WTC11 (cell line): Measurements from ENCODE around the gene PDE11A. TPM values are rescaled to one million over a fixed set of nuclear protein-coding genes. Genes with fewer than 3 reads are reported as not detected.
A peak's percentile ranks its signal among the peaks of the same experiment; 100 is the strongest.

Experiments
- ATAC-seq: fragments of 200-7000 bp; cut with Tn5 transposase; 2 replicates; pipeline ENCODE4 v1.10.0; 2021; ENCODE audit warnings: mild to moderate bottlenecking, moderate library complexity
- CTCF ChIA-PET: fragments of 300-600 bp; sonication (Branson Sonifier 250); formaldehyde crosslinking; loops from one replicate; lab custom pipeline; 2021; ENCODE audit warnings: antibody characterized with exemption; lab: Charles Lee
- POLR2A ChIA-PET: fragments of 350-600 bp; sonication (Branson Sonifier 250); formaldehyde crosslinking; loops from one replicate; lab custom pipeline; 2021; ENCODE audit warnings: antibody characterized with exemption; lab: Charles Lee
- DNase-seq: peaks from one replicate; pipeline ENCODE4 v3.0.0; 2021; ENCODE audit warnings: low spot score
- H3K27ac Mint-ChIP-seq: 2 replicates; pipeline ENCODE4 v1.8.0; 2021; ENCODE audit warnings: mixed read lengths
- H3K27me3 Mint-ChIP-seq: 2 replicates; pipeline ENCODE4 v1.8.0; 2021; ENCODE audit warnings: low read depth, mild to moderate bottlenecking, moderate library complexity, mixed read lengths
- H3K36me3 Mint-ChIP-seq: 2 replicates; pipeline ENCODE4 v1.8.0; 2021; ENCODE audit warnings: mixed read lengths
- H3K4me1 Mint-ChIP-seq: 2 replicates; pipeline ENCODE4 v1.8.0; 2022; ENCODE audit warnings: mixed read lengths
- H3K4me3 Mint-ChIP-seq: 2 replicates; pipeline ENCODE4 v1.8.0; 2021; ENCODE audit warnings: mild to moderate bottlenecking, moderate library complexity, mixed read lengths
- H3K9me3 Mint-ChIP-seq: 2 replicates; pipeline ENCODE4 v1.8.0; 2021; ENCODE audit warnings: mixed read lengths
- EMX1 ChIP-seq: fragments of 250-450 bp; sonication (Bioruptor Pico); IDR thresholded peaks from 2 replicates; pipeline ENCODE4 v1.8.0; 2021; ENCODE audit warnings: mild to moderate bottlenecking
- FOXP1 ChIP-seq: sonication (generic); formaldehyde crosslinking; IDR thresholded peaks from 2 replicates; pipeline ENCODE4 v1.8.0; 2022; ENCODE audit warnings: missing genetic modification reagents, mild to moderate bottlenecking, moderate library complexity, borderline replicate concordance
- GTF2I ChIP-seq: fragments of 250-450 bp; sonication (Bioruptor Pico); conservative IDR thresholded peaks from 2 replicates; pipeline ENCODE4 v1.4.0; 2021; ENCODE audit warnings: mild to moderate bottlenecking
- HMGA2 ChIP-seq: fragments of 250-450 bp; sonication (Bioruptor Pico); IDR thresholded peaks from 2 replicates; pipeline ENCODE4 v1.4.0; 2021; ENCODE audit warnings: mild to moderate bottlenecking, moderate library complexity
- JAZF1 ChIP-seq: fragments of 250-450 bp; sonication (Bioruptor Pico); IDR thresholded peaks from 2 replicates; pipeline ENCODE4 v1.9.0; 2021; ENCODE audit warnings: moderate library complexity, mild to moderate bottlenecking, inconsistent platforms
- KAT7 ChIP-seq: sonication (generic); formaldehyde crosslinking; IDR thresholded peaks from 2 replicates; pipeline ENCODE4 v1.8.1; 2023; ENCODE audit warnings: missing genetic modification reagents, mild to moderate bottlenecking, borderline replicate concordance
- MYBL2 ChIP-seq: sonication (generic); formaldehyde crosslinking; IDR thresholded peaks from 2 replicates; pipeline ENCODE4 v1.8.1; 2023; ENCODE audit warnings: mild to moderate bottlenecking, moderate library complexity, missing genetic modification reagents
- RORB ChIP-seq: fragments of 250-450 bp; sonication (Bioruptor Pico); IDR thresholded peaks from 2 replicates; pipeline ENCODE4 v1.9.0; 2021; ENCODE audit warnings: mild to moderate bottlenecking
- SOX15 ChIP-seq: fragments of 250-450 bp; sonication (Bioruptor Pico); IDR thresholded peaks from 2 replicates; pipeline ENCODE4 v1.9.0; 2021; ENCODE audit warnings: mild to moderate bottlenecking
- ZNF263 ChIP-seq: sonication (generic); formaldehyde crosslinking; IDR thresholded peaks from 2 replicates; pipeline ENCODE4 v1.8.1; 2022; ENCODE audit warnings: low read depth, mild to moderate bottlenecking, moderate library complexity, missing genetic modification reagents
- ZNF396 ChIP-seq: fragments of 250-450 bp; sonication (Bioruptor Pico); IDR thresholded peaks from 2 replicates; pipeline ENCODE4 v1.8.0; 2021; ENCODE audit warnings: mild to moderate bottlenecking, moderate library complexity, borderline replicate concordance
- ZNF671 ChIP-seq: fragments of 250-450 bp; sonication (Bioruptor Pico); IDR thresholded peaks from 2 replicates; pipeline ENCODE4 v1.8.0; 2021; ENCODE audit warnings: mild to moderate bottlenecking
- total RNA-seq: library from RNA; stranded (reverse); gene quantifications from 3 replicates; pipeline ENCODE4 v1.2.3, GENCODE V29; 2021
- TF ChIP-seq, protein P1 (sequence below): sonication (generic); formaldehyde crosslinking; IDR thresholded peaks from 2 replicates; pipeline ENCODE4 v1.8.1; 2022; ENCODE audit warnings: low read depth, missing genetic modification reagents, borderline replicate concordance
- TF ChIP-seq, protein P2 (sequence below): fragments of 250-450 bp; sonication (Bioruptor Pico); IDR thresholded peaks from 2 replicates; pipeline ENCODE4 v1.9.0; 2021; ENCODE audit warnings: mild to moderate bottlenecking
- TF ChIP-seq, protein P3 (sequence below): sonication (generic); formaldehyde crosslinking; IDR thresholded peaks from 2 replicates; pipeline ENCODE4 v1.8.1; 2023; ENCODE audit warnings: mild to moderate bottlenecking, moderate library complexity, missing genetic modification reagents
- TF ChIP-seq, protein P4 (sequence below): fragments of 250-450 bp; sonication (Bioruptor Pico); conservative IDR thresholded peaks from 2 replicates; pipeline ENCODE4 v1.9.0; 2021; ENCODE audit warnings: mild to moderate bottlenecking
- TF ChIP-seq, protein P5 (sequence below): sonication (generic); formaldehyde crosslinking; IDR thresholded peaks from 2 replicates; pipeline ENCODE4 v1.8.0; 2022; ENCODE audit warnings: missing genetic modification reagents
- TF ChIP-seq, protein P6 (sequence below): sonication (generic); formaldehyde crosslinking; IDR thresholded peaks from 2 replicates; pipeline ENCODE4 v1.8.0; 2022; ENCODE audit warnings: mild to moderate bottlenecking, missing genetic modification reagents

PDE11A gene
- total RNA-seq, 1 experiment from 2014 or later, result 0.13 TPM

DNA sequence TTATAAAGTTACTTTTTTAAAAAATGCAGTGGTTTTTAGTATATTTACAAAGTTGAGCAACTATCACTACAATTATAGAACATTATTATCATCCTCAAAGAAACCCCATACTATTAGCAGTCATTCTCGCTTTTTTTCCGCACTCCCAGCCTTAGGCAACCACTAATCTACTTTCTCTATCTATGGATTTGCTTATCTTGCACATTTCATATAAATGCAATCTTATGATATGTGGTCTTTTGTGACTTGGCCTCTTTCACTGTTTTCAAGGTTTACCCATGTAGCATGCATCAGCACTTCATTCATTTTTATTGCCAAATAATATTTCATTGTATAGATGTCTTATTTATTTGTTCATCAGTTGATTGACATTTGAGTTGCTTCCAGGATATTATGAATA, 406.6 kb downstream of the PDE11A start:
- Mint-ChIP-seq H3K4me1 (peaks cover 16% of the 10 kb centered on the region), H3K9me3 (no peaks in the 10 kb centered on the region), H3K4me3 (no peak overlapping the region), H3K27ac (no peak overlapping the region), H3K36me3 (no peaks in the 10 kb centered on the region), H3K27me3 (peaks cover 97% of the 10 kb centered on the region)
- ATAC-seq (no peak), DNase-seq (no peak)
- TF ChIP-seq, protein P1, sequence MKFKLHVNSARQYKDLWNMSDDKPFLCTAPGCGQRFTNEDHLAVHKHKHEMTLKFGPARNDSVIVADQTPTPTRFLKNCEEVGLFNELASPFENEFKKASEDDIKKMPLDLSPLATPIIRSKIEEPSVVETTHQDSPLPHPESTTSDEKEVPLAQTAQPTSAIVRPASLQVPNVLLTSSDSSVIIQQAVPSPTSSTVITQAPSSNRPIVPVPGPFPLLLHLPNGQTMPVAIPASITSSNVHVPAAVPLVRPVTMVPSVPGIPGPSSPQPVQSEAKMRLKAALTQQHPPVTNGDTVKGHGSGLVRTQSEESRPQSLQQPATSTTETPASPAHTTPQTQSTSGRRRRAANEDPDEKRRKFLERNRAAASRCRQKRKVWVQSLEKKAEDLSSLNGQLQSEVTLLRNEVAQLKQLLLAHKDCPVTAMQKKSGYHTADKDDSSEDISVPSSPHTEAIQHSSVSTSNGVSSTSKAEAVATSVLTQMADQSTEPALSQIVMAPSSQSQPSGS, result no peak
- TF ChIP-seq, protein P2, sequence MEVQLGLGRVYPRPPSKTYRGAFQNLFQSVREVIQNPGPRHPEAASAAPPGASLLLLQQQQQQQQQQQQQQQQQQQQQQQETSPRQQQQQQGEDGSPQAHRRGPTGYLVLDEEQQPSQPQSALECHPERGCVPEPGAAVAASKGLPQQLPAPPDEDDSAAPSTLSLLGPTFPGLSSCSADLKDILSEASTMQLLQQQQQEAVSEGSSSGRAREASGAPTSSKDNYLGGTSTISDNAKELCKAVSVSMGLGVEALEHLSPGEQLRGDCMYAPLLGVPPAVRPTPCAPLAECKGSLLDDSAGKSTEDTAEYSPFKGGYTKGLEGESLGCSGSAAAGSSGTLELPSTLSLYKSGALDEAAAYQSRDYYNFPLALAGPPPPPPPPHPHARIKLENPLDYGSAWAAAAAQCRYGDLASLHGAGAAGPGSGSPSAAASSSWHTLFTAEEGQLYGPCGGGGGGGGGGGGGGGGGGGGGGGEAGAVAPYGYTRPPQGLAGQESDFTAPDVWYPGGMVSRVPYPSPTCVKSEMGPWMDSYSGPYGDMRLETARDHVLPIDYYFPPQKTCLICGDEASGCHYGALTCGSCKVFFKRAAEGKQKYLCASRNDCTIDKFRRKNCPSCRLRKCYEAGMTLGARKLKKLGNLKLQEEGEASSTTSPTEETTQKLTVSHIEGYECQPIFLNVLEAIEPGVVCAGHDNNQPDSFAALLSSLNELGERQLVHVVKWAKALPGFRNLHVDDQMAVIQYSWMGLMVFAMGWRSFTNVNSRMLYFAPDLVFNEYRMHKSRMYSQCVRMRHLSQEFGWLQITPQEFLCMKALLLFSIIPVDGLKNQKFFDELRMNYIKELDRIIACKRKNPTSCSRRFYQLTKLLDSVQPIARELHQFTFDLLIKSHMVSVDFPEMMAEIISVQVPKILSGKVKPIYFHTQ (CRISPR knock-in tag), result no peak
- TF ChIP-seq, protein P3, sequence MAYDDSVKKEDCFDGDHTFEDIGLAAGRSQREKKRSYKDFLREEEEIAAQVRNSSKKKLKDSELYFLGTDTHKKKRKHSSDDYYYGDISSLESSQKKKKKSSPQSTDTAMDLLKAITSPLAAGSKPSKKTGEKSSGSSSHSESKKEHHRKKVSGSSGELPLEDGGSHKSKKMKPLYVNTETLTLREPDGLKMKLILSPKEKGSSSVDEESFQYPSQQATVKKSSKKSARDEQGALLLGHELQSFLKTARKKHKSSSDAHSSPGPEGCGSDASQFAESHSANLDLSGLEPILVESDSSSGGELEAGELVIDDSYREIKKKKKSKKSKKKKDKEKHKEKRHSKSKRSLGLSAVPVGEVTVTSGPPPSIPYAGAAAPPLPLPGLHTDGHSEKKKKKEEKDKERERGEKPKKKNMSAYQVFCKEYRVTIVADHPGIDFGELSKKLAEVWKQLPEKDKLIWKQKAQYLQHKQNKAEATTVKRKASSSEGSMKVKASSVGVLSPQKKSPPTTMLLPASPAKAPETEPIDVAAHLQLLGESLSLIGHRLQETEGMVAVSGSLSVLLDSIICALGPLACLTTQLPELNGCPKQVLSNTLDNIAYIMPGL (CRISPR knock-in tag), result no peak
- TF ChIP-seq MYBL2 (CRISPR knock-in tag), result no peak
- no peak for TF ChIP-seq FOXP1 (CRISPR knock-in tag)
- TF ChIP-seq, protein P4, sequence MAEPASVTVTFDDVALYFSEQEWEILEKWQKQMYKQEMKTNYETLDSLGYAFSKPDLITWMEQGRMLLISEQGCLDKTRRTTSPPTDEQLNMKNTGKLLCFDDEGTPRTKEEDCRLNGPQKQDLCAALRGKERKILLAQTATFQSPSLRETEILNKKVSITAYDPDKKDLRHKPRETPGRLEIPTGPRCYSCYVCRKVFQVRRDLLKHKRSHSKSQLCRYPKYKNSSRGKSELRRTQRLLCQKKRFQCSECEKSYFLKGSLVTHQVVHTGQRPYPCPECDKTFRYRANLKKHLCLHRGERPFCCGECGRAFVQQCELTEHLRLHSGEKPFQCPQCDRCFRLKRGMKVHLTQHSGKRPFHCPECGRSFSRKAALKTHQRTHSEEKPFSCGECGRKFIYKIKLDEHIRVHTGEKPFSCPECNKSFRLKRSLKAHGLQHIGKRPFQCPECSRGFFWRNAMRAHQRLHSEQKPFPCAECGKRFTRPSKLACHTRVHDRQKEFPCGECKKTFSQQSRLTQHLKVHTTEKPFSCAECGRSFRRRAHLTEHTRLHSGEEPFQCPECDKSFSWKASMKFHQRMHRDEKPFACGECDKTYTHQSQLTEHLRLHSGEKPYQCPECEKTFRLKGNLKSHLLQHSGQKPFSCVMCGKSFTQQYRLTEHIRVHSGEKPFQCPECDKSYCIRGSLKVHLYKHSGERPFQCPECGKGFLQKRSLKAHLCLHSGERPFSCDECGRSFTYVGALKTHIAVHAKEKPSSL (CRISPR knock-in tag), result no peak
- TF ChIP-seq JAZF1 (CRISPR knock-in tag), result no peak
- no peak for TF ChIP-seq RORB (CRISPR knock-in tag)
- CTCF ChIA-PET, result interaction anchor here (0.6 kb wide), 1 partner anchor 92 kb away, joined by 3 read pairs; no protein-coding TSS in a partner anchor
- POLR2A ChIA-PET, result no interaction called here

DNA sequence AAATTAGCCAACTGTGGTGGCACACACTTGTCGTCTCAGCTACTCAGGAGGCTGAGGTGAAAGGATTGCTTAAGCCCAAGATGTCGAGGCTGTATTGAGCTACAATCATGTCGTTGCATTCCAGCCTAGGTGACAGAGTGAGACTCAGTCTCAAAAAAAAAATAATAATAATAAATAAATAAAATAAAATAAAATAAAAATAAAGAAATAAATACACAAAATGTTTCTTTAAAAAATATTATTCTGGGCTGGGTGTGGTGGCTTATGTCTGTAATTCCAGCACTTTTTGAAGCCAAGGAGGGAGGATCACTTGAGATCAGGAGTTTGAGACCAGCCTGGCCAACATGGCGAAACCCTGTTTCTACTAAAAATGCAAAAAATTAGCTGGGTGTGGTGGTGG, 407.2 kb downstream of the PDE11A start:
- ChIA-PET POLR2A (no interaction called here), CTCF (no interaction called here)
- DNase-seq (no peak), ATAC-seq (no peak)
- no peak overlapping the region for H3K27ac Mint-ChIP-seq
- peaks cover 13% of the 10 kb centered on the region for H3K4me1 Mint-ChIP-seq
- no peak overlapping the region for H3K4me3 Mint-ChIP-seq
- no peaks in the 10 kb centered on the region for H3K9me3 Mint-ChIP-seq
- H3K36me3 Mint-ChIP-seq, result no peaks in the 10 kb centered on the region
- peaks cover 97% of the 10 kb centered on the region for H3K27me3 Mint-ChIP-seq
- peak; percentile 94 for TF ChIP-seq HMGA2 (CRISPR knock-in tag)
- no peak for TF ChIP-seq ZNF263 (CRISPR knock-in tag)

DNA sequence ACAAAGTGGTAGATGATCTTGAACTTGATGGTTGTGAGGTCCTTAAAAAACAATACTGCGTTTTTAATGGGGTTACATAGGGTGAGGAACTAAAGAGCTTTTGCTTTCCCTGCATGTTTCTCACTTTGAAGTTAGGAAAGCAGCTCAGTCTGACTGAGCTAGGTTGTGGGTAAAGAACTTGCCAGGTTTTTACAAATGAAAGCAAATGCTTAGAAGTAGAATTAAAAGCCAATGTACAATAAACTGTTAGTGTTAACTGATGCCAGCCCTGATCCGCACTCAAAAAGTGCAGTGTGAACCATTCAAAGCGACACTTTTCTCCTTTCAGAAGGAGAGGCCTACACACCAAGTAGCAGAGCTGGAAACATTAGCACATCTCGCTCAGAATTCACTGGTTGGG, 409.7 kb downstream of the PDE11A start:
- Mint-ChIP-seq H3K9me3 (no peaks in the 10 kb centered on the region), H3K27ac (no peak overlapping the region), H3K36me3 (no peaks in the 10 kb centered on the region), H3K4me1 (peaks cover 21% of the 10 kb centered on the region), H3K4me3 (no peak overlapping the region), H3K27me3 (peaks cover 97% of the 10 kb centered on the region)
- ATAC-seq (no peak), DNase-seq (no peak)
- POLR2A ChIA-PET, result no interaction called here
- CTCF ChIA-PET, result interaction anchor here (0.8 to 1.8 kb wide), 5 partner anchors 11 to 137 kb away, joined by 3 to 6 read pairs (median 3); no protein-coding TSS in a partner anchor
- TF ChIP-seq MYBL2 (CRISPR knock-in tag) (no peak), EMX1 (CRISPR knock-in tag) (no peak), GTF2I (CRISPR knock-in tag) (no peak), KAT7 (CRISPR knock-in tag) (no peak), SOX15 (CRISPR knock-in tag) (no peak), ZNF396 (CRISPR knock-in tag) (no peak), ZNF671 (CRISPR knock-in tag) (no peak)
- TF ChIP-seq, protein P5, sequence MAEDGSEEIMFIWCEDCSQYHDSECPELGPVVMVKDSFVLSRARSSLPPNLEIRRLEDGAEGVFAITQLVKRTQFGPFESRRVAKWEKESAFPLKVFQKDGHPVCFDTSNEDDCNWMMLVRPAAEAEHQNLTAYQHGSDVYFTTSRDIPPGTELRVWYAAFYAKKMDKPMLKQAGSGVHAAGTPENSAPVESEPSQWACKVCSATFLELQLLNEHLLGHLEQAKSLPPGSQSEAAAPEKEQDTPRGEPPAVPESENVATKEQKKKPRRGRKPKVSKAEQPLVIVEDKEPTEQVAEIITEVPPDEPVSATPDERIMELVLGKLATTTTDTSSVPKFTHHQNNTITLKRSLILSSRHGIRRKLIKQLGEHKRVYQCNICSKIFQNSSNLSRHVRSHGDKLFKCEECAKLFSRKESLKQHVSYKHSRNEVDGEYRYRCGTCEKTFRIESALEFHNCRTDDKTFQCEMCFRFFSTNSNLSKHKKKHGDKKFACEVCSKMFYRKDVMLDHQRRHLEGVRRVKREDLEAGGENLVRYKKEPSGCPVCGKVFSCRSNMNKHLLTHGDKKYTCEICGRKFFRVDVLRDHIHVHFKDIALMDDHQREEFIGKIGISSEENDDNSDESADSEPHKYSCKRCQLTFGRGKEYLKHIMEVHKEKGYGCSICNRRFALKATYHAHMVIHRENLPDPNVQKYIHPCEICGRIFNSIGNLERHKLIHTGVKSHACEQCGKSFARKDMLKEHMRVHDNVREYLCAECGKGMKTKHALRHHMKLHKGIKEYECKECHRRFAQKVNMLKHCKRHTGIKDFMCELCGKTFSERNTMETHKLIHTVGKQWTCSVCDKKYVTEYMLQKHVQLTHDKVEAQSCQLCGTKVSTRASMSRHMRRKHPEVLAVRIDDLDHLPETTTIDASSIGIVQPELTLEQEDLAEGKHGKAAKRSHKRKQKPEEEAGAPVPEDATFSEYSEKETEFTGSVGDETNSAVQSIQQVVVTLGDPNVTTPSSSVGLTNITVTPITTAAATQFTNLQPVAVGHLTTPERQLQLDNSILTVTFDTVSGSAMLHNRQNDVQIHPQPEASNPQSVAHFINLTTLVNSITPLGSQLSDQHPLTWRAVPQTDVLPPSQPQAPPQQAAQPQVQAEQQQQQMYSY (CRISPR knock-in tag), result no peak
- TF ChIP-seq, protein P6, sequence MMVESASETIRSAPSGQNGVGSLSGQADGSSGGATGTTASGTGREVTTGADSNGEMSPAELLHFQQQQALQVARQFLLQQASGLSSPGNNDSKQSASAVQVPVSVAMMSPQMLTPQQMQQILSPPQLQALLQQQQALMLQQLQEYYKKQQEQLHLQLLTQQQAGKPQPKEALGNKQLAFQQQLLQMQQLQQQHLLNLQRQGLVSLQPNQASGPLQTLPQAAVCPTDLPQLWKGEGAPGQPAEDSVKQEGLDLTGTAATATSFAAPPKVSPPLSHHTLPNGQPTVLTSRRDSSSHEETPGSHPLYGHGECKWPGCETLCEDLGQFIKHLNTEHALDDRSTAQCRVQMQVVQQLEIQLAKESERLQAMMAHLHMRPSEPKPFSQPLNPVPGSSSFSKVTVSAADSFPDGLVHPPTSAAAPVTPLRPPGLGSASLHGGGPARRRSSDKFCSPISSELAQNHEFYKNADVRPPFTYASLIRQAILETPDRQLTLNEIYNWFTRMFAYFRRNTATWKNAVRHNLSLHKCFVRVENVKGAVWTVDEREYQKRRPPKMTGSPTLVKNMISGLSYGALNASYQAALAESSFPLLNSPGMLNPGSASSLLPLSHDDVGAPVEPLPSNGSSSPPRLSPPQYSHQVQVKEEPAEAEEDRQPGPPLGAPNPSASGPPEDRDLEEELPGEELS (CRISPR knock-in tag), result no peak
